GM11168 (cell line): ENCODE results near the gene PPT1.

Experiments
- in situ Hi-C: fragments of 300-500 bp; cut with MboI; formaldehyde crosslinking; loops from one replicate; pipeline ENCODE4 v1.12.0; 2022; ENCODE audit warnings: low sequenced_read_pairs; ENCODE audit not compliant: unreplicated experiment

Gene PPT1

DNA sequence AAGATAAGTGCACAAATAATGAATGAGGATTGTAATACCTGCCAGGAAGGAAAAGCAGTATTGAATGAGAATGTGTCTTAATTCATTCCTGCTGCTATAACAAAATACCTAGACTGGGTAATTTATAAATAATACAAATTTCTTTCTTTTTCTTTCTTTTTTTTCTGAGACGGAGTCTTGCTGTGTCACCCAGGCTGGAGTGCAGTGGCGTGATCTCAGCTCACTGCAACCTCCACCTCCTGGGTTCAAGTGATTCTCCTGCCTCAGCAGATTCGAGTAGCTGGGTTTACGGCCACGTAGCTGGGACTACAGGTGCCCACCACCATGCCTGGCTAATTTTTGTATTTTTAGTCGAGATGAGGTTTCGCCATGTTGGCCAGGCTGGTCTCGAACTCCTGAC, 59.8 kb downstream of the PPT1 start:
- in situ Hi-C loops, result loop anchor here (5.0 kb wide), 2 partner anchors 65 to 115 kb away; no protein-coding TSS in a partner anchor

DNA sequence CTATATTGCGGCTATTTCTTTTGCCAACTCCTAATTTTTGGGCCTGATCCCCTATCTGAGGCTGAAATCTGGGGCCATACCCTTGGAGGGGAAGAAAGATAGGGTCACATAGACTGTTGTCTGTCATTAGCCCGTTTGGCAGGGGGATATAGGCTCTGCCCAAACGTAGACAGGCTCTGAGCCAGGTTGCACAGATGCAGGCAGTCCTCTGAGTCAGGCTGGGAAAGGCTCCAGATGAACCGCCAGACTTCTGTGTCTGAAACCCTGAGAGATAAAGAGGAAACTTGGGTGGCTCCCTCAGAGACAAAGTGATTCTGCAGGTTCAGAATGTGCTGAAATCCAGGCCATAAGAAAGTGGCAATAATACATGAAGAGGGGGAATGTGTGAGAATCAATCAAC, 60.5 kb downstream of the PPT1 start:
- in situ Hi-C loops, result loop anchor here (5.0 kb wide), 2 partner anchors 64 to 114 kb away; no protein-coding TSS in a partner anchor

GRCh38 chr1:40034869-40035268, 62.2 kb downstream of the PPT1 start:
- in situ Hi-C loops, result loop anchor here (5.0 kb wide), 2 partner anchors 63 to 113 kb away; no protein-coding TSS in a partner anchor

DNA sequence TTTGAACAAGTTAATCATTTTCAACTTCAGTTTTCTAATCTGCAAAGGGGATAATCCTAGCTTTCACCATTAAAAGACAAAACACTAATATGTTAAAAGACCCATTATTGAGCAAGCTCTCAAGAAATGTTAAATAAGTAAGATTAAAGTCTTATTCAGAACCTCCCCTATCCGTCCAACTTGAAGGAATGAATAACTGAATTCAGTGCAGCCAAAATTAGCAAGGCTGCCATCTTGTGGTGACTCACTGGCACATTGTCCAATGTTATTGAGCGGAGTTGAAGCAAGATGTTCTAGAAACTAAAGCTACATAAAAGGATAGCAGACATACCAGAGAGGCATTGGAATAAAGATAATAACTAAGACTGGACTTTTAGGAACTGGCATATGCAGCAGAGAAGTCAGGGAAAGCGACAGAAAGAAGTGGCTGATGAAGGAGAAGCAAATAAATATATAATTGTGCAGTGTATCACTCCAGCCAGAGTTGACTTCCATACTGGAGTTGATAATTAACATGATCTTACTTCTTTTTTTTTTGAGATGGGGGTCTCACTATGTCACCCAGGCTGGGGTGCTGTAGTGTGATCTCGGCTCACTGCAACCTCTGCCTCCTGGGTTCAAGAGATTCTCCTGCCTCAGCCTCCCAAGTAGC, 64.7 kb downstream of the PPT1 start:
- in situ Hi-C loops, result no loop called here

DNA sequence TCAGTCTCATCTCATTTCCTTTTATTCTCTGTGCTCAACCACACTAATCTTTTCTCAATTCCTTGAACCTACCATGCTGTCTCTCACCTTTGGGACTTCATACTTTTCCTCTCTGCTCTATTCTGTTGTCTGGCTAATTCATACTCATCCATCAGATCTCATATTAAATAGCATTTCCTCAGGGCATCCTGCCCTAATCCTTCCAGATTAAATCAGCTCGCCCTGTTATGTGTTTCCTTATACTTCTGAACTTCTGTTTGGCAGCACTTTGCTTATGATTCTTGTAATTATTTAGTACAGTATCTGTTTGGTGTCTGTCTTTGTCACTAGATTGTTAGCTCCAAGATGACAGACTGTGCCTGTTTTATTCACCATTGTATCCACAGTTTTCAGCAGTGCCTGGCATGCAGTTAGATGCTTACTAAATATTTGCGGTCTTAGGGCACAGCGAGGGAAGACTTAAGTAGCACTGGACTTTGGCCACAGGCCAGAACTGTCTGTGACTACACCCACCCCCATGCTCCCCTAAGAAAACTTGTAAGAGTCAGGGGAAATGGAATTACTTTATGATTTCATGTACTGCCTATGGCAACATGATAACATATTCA, 66.4 kb downstream of the PPT1 start:
- in situ Hi-C loops, result no loop called here

DNA sequence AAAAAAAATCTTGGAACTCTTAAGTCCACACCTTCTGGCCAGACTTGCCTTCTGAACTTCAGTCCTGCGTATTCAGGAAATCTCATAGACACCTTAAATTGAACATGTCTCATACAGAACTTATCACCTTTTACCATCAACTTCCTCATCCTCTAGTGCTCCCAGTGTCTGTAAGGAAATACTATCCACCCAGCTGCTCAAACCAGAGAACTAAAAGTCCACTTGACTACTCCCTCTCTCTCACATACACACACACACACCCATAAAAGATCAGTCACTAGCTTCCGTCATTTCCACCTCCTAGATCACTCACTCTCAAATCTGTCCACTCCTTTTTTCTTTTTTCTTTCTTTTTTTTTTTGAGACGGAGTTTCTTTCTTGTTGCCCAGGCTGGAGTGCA, 67.4 kb downstream of the PPT1 start:
- in situ Hi-C loops, result no loop called here

GRCh38 chr1:40027647-40028046, 69.4 kb downstream of the PPT1 start:
- in situ Hi-C loops, result no loop called here

DNA sequence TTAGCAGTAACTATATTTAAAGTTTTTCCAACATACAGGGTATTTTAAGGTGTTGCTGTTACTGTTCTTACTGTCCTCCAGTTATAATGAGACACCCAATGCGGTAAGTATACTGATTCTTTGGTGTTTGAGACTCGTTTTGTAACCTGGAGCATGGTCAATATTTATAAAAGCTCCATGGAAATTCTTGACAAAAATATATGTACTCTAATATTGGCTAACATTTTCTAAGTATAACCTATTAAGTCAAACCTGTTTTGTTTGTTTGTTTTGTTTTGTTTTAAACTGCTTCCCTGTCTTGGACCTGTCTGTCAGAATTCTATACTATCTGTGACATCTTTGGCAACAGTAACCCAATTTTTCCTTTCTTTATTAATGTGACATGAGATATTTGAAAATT, 72.4 kb downstream of the PPT1 start:
- in situ Hi-C loops, result no loop called here

DNA sequence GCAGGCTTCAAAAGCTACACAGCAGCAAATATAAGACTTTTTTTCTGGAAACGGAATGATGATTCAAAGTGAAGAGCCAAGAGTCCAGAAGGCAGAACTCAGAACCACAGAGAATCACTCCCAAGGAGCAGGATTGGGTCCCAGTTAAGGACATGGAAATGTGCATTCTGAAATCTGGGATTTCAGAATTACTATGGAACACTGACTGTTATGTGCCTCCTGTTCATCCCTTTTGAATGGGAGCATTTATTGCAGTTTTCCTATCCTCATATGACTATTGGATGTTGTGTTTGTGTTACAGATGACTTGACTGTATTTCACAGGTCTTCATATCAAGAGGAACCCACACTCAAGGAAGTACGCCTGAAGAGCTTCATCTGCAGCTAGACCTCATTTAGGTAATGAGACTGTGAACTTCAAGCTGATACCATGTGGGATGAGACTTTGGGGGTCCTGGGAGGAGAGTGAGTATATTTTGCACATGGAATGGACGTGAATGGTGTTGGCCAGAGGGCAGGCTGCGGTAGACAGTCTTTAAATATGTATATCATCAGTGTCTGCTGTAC, 73.6 kb downstream of the PPT1 start:
- in situ Hi-C loops, result no loop called here
